ENCODE results near the gene ZBTB7C. TPM values are rescaled to one million over a fixed set of nuclear protein-coding genes. Genes with fewer than 3 reads are reported as not detected.

ZBTB7C gene
- total and polyA plus RNA-seq, 2 of the 8 experiments (the other 6 are each of a cell fraction or from before 2014, with no cell fraction given), result 0.15 to 0.45 TPM

- TF ChIP-seq YY1 (IDR thresholded peaks at IDR 0.05; ENCODE audit: low read depth, low read length) (no peak), POLR2AphosphoS5 (IDR thresholded peaks at IDR 0.05; ENCODE audit: low read depth, low read length) (no peak)
Measured at GRCh38 chr18:48215876-48216638, 193.1 kb downstream of the ZBTB7C start (continued).
